A673 (cell line): ENCODE measurements around the gene GOLGA3.

Experiments
- CTCF ChIP-seq: fragments of 300-800, 200-600 bp; sonication (generic); conservative IDR thresholded peaks from 2 replicates; pipeline ENCODE4 v1.5.1; 2017; ENCODE audit warnings: low read depth, mild to moderate bottlenecking, antibody characterized with exemption, low read length, moderate library complexity, mixed read lengths
- EZH2 ChIP-seq: fragments of 200-600 bp; sonication (generic); IDR thresholded peaks from 2 replicates; pipeline ENCODE4 v1.6.1; 2017; ENCODE audit warnings: borderline replicate concordance, low read depth, mild to moderate bottlenecking, mixed read lengths, antibody characterized with exemption, low read length; ENCODE audit not compliant: poor library complexity, severe bottlenecking

DNA sequence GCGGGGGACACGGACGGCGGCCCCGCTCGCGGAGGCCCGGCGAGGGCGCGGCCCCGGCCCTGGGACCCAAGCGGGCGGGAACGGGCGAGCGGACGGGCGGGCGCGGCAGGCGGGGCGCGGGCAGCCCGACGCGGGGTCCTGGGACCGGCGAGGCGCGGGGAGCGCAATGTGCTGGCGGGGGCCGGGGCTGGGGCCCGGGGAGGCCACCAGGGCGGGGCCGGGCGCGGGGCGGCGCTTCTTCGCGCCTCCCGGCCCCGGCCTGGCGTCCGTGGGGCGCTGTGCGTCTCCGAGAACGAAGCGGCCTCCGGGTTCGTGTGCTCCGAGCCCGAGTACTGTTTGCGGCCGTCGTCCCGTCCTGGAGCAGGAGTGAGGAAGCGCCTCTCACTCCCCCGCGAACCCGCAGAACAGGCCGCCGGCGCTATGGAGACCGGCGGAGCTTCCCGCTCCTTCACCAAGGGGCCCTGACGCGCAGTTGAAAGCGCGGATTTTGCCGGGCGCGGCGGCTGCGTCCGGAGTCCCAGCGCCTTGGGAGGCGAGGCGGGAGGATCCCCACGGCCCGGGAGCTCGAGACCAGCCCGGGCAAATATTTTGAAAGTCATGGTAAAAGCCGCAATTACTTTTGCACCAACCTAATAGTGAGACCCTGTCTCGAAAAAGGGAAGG, 66.6 kb downstream of the GOLGA3 start:
- TF ChIP-seq CTCF (no peak; the same call in 1 of the 2 replicates), EZH2 (no peak)
